HepG2 (cell line): ENCODE data around the gene LDLRAD3.

Experiments used
- ISL2 ChIP-seq: sonication (generic); formaldehyde crosslinking; IDR thresholded peaks from 2 replicates; pipeline ENCODE4 v1.5.0; 2020; ENCODE audit warnings: missing genetic modification reagents
- ZBTB25 ChIP-seq: IDR thresholded peaks from 2 replicates; pipeline ENCODE4 v1.6.1; 2018; ENCODE audit warnings: missing genetic modification reagents
- ZFP36 ChIP-seq: fragments of 150-350 bp; IDR thresholded peaks from 2 replicates; pipeline ENCODE4 v1.6.1; 2018; ENCODE audit warnings: borderline replicate concordance, low read length, low read depth; ENCODE audit not compliant: partially characterized antibody
- ZNF280B ChIP-seq: sonication (generic); formaldehyde crosslinking; IDR thresholded peaks from 2 replicates; pipeline ENCODE4 v1.5.0; 2020; ENCODE audit warnings: missing genetic modification reagents, mild to moderate bottlenecking, borderline replicate concordance
- ZNF503 ChIP-seq: sonication (generic); formaldehyde crosslinking; IDR thresholded peaks from 2 replicates; pipeline ENCODE4 v1.4.0; 2020; ENCODE audit warnings: missing genetic modification reagents
- ZSCAN12 ChIP-seq: sonication (generic); formaldehyde crosslinking; IDR thresholded peaks from 2 replicates; pipeline ENCODE4 v1.9.0; 2021; ENCODE audit warnings: mild to moderate bottlenecking, missing genetic modification reagents

- no peak for TF ChIP-seq ZSCAN12 (CRISPR knock-in tag)
- no peak for TF ChIP-seq ISL2 (CRISPR knock-in tag)
- TF ChIP-seq ZBTB25 (CRISPR knock-in tag): no peak
- TF ChIP-seq ZNF280B (CRISPR knock-in tag): no peak
- TF ChIP-seq ZNF503 (CRISPR knock-in tag): no peak
- no peak for TF ChIP-seq ZFP36
Measured at GRCh38 chr11:36177836-36178235, 234.0 kb downstream of the LDLRAD3 start.
